A549 treated with dexamethasone at 1 μM for 4 hours (cell line): Measurements from ENCODE around the gene PRKAR1A. TPM values are rescaled to one million over a fixed set of nuclear protein-coding genes. Genes with fewer than 3 reads are reported as not detected.

Source experiments
- total RNA-seq: library from RNA; stranded (reverse); fragments of 200-300 nt; extraction: Qiagen RNA extraction; gene quantifications from 5 replicates; pipeline ENCODE4 v1.2.3, GENCODE V29; 2022

The PRKAR1A gene
- 150 to 214 TPM (median 195 TPM) in 5 replicates for total RNA-seq

DNA sequence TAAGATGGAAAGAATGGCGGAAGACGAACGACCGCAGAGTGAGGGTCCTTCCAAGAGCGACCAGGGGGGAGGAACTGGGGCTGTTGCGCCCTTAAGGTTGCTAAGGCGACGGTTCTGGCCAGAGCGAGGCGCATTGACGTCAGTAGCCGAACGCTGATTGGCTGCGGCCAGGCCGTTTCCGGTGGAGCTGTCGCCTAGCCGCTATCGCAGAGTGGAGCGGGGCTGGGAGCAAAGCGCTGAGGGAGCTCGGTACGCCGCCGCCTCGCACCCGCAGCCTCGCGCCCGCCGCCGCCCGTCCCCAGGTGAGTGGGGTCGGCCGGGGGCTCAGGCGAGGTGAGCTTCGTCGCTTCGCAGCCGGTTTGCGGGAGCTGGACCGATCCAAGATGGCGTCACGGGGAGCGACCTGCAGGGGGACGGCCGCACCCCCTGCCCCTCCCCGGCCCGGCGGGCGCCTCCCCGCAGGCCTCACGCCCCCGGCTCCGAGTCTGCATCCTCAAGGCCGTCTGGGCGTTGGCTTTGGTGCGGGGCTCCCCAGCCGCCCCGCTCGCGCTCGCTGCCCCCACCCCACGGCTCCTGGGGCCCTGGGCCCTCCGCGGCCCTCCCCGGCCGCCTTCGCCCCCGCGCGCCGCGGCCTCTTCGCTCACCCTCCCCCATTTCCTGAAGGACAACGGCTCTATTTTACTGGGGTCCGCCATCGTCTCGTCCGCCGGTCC lies at the start of gene PRKAR1A:
TSS of gene PRKAR1A (plus strand) at position 184 of the 713 bp plus-strand sequence. CDS start 2,970 bp downstream, outside the sequence.

Other genes with a start within 250 kb of the PRKAR1A start
- gene SLC16A6, start 221.3 kb upstream of the PRKAR1A start, total RNA-seq = 0.27 to 0.49 TPM (median 0.44 TPM) in 5 replicates
- 1.2 to 2.0 TPM (median 1.5 TPM) in 5 replicates for gene ARSG, start 220.9 kb upstream of the PRKAR1A start, total RNA-seq
- gene WIPI1, start 54.9 kb upstream of the PRKAR1A start, total RNA-seq = 9.7 to 13.6 TPM (median 10.6 TPM) in 5 replicates
- 0.07 to 0.13 TPM in 2 of 5 replicates, not detected in the others for gene FAM20A, start 88.9 kb downstream of the PRKAR1A start, total RNA-seq